ENCODE results near the gene UVSSA. TPM values are rescaled to one million over a fixed set of nuclear protein-coding genes. Genes with fewer than 3 reads are reported as not detected.

Gene UVSSA
- total and polyA plus RNA-seq, 8 donors = 12.8 to 36.6 (median 18.8) TPM

DNA sequence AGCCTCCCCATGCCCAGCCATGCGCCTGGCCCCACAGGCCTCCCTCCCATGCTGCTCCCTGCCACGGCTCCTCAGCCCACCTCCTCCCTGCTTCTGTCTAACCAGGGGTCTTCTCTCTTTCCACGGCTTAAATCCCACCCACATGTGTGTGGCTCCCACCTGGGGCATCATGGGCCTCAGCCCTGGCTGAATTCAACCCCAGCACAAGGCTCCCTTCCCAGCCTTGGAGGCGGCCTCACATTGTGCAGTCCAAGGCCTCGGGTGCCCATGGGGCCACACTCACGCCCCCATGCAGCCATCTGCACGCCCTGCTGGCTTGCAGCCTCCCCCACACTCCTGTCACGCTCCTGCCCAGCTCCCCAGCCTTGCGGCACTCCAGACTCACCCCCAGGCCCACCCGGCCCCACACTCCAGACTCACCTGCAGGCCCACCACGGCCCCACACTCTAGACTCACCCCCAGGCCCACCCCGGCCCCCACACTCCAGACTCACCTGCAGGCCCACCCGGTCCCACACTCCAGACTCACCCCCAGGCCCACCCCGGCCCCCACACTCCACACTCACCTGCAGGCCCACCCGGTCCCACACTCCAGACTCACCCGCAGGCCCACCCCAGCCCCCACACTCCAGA is 30.4 kb upstream of the UVSSA start:
- Histone ChIP-seq H3K9me3 (no peaks in the 10 kb centered on the region), H3K27me3 (no peaks in the 10 kb centered on the region), H3K27ac (no peak overlapping the region), H3K4me1 (no peaks in the 10 kb centered on the region), H3K4me3 (no peak overlapping the region), H3K36me3 (peaks cover 0 to 78% of the 10 kb centered on the region in 2 donors)
- no peak for ATAC-seq
- intact Hi-C loops (cut with DNase I) = no loop called here
- peak in 1 of 4 donors; percentile 60 for DNase-seq
- TF ChIP-seq, protein P1, sequence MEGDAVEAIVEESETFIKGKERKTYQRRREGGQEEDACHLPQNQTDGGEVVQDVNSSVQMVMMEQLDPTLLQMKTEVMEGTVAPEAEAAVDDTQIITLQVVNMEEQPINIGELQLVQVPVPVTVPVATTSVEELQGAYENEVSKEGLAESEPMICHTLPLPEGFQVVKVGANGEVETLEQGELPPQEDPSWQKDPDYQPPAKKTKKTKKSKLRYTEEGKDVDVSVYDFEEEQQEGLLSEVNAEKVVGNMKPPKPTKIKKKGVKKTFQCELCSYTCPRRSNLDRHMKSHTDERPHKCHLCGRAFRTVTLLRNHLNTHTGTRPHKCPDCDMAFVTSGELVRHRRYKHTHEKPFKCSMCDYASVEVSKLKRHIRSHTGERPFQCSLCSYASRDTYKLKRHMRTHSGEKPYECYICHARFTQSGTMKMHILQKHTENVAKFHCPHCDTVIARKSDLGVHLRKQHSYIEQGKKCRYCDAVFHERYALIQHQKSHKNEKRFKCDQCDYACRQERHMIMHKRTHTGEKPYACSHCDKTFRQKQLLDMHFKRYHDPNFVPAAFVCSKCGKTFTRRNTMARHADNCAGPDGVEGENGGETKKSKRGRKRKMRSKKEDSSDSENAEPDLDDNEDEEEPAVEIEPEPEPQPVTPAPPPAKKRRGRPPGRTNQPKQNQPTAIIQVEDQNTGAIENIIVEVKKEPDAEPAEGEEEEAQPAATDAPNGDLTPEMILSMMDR (IDR thresholded peaks at IDR 0.05) = no peak

DNA sequence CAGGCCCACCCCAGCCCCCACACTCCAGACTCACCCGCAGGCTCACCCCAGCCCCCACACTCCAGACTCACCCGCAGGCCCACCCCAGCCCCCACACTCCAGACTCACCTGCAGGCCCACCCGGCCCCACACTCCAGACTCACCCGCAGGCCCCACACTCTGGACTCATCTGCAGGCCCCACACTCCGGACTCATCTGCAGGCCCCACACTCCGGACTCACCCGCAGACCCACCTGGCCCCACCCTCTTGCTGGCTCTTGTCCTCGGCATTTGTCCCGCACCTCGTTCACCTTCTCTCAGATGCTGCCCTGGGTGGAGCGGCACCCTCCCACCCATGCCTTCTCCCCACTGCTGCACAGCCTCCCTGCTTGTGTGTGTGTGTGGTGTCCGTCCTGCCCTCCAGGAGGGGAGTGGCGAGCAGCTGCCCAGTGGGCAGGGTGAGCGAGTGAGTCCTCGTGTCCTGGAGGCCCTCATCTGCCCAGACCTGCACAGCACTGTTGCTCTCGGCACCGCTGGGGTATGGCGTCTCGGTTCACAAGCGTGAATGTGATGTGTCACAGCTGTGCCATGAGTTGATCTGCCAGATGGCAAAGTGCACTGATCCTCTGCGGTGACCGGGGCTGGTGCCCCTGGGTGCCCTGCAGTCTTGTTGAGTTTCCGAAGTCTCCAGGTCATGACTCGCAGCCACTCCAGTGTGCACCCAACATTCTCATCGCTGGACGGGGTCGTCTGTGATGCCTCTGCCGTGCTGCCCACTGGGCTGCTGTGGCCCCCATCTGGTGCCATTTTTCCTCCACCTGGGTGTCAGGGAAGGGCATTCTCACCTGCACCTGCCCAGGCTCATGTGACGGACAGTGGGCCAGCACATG is 29.6 kb upstream of the UVSSA start:
- DNase-seq (peak in 1 of 4 donors; percentile 62), ATAC-seq (no peak)
- TF ChIP-seq, protein P1 (IDR thresholded peaks at IDR 0.05) = no peak
- Histone ChIP-seq H3K36me3 (peaks cover 0 to 77% of the 10 kb centered on the region in 2 donors), H3K27me3 (no peaks in the 10 kb centered on the region), H3K27ac (no peak overlapping the region), H3K9me3 (no peaks in the 10 kb centered on the region), H3K4me1 (no peaks in the 10 kb centered on the region), H3K4me3 (no peak overlapping the region)
- intact Hi-C loops (cut with DNase I) = no loop called here

DNA sequence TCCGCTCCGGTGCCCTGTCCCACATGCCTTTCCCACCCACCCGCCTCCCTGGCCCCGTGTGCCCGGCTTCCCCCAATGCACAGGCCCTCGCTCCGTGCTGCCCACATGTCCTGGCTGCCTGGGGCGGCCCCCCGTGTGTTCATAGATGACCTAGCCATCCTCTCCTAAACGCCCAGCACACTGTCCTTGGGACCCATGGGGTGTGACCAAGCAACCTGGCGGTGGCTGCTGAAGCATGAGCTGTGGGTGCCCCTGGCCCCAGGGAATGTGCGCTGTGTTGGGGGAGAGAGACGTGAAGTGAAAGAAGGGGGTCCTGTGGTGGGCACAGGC is 29.0 kb upstream of the UVSSA start:
- intact Hi-C loops (cut with DNase I) = no loop called here
- DNase-seq (peak in 1 of 4 donors; percentile 65), ATAC-seq (no peak)
- Histone ChIP-seq H3K27ac (no peak overlapping the region), H3K4me3 (no peak overlapping the region), H3K9me3 (no peaks in the 10 kb centered on the region), H3K4me1 (no peaks in the 10 kb centered on the region), H3K27me3 (no peaks in the 10 kb centered on the region), H3K36me3 (peaks cover 0 to 77% of the 10 kb centered on the region in 2 donors)
- TF ChIP-seq, protein P1 (IDR thresholded peaks at IDR 0.05) = no peak

DNA sequence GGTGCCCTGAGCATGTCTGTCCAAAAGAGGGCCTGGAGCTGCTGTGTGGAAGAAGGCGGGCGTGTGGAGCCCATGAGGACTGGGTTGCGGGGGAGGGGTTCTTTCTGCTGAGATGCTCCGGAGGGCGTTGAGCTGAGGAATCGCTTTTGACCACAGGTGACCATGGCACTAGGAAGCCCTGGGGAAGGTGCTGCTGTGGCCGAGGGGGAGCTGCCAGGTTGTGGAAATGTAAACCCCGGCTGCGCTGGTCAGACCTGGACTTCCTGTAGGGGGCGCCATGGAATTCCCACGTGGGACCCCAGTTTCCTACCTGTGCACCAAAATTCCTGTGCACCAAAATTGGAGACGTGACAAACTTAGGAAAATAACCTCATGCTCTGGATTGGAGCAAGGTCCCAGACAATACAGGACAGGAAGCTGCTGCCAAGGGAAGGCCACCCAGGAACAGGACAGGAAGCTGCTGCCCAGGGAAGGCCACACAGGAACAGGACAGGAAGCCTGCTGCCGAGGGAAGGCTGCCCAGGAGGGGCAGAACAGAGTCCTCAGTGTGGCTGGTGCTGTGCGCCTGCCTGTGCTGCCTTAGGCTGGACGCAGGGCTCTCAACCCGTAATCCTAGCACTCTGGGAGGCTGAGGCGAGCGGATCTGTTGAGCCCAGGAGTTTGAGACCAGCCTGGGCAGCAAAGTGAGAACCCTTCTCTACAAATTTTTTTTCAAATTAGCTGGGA is 28.4 kb upstream of the UVSSA start:
- H3K36me3 ChIP-seq = peaks cover 0 to 77% of the 10 kb centered on the region in 2 donors
- DNase-seq (peak in 1 of 4 donors; percentile 48), ATAC-seq (no peak)
- TF ChIP-seq, protein P1 (IDR thresholded peaks at IDR 0.05) = no peak
- H3K27me3 ChIP-seq = no peaks in the 10 kb centered on the region
- no peaks in the 10 kb centered on the region for H3K9me3 ChIP-seq
- intact Hi-C loops (cut with DNase I) = no loop called here
- no peak overlapping the region for H3K27ac ChIP-seq
- H3K4me1 ChIP-seq = no peaks in the 10 kb centered on the region
- no peak overlapping the region for H3K4me3 ChIP-seq

DNA sequence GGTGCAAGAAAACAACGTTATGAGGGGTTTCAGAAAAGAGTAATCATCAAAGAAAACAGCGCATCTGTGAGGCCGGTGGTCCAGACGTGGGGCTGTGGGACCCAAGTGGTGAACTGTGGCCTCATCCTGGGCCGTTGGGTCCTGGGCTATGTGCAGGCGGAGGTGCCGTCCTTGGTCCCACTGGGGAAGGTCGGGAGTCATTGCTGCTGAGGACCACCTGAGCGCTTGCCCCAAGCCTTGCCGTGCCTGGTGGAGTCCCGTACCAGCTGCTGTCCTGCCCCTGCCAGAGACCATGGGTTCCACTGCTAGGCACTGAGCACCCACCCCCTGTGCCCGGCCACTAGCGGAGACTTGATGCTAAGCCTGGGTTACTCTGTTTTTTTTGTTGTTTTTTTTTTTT is 25.5 kb upstream of the UVSSA start:
- intact Hi-C loops (cut with DNase I) = no loop called here
- TF ChIP-seq, protein P1 (IDR thresholded peaks at IDR 0.05) = no peak
- H3K27ac ChIP-seq = no peak overlapping the region
- H3K27me3 ChIP-seq = no peaks in the 10 kb centered on the region
- H3K9me3 ChIP-seq = no peaks in the 10 kb centered on the region
- H3K36me3 ChIP-seq = peaks cover 0 to 70% of the 10 kb centered on the region in 2 donors
- ATAC-seq = no peak
- peak in 1 of 4 donors; percentile 54 for DNase-seq
- H3K4me1 ChIP-seq = no peaks in the 10 kb centered on the region
- H3K4me3 ChIP-seq = no peak overlapping the region

Measured in left lung (tissue), 10 donors.